ENCODE data around the gene MFAP4.

The MFAP4 gene

GRCh38 chr17:19399750-19400450 lies 12.9 kb upstream of the MFAP4 start:
- TF ChIP-seq REST (IDR thresholded peaks at IDR 0.05; ENCODE audit: insufficient replicate concordance, low read depth) (no peak), GABPA (IDR thresholded peaks at IDR 0.05; ENCODE audit: low read depth) (no peak), POLR2AphosphoS5 (IDR thresholded peaks at IDR 0.05; ENCODE audit: low read depth) (no peak), CTCF (IDR thresholded peaks at IDR 0.05; ENCODE audit: insufficient read depth, low read length) (no peak), SPI1 (IDR thresholded peaks at IDR 0.05; ENCODE audit: borderline replicate concordance, low read depth) (no peak)
- no peak overlapping the region for H3K4me3 ChIP-seq (replicated peaks; ENCODE audit: insufficient read depth, low read length)
- no peaks in the 10 kb centered on the region for H3K27me3 ChIP-seq (ENCODE audit: insufficient read depth, poor library complexity, severe bottlenecking)
- H3K27ac ChIP-seq (replicated peaks), result no peak overlapping the region
- no peak for DNase-seq (ENCODE audit: low read depth in 1 of 2, low spot score in 1 of 2)

- Histone ChIP-seq H3K4me3 (replicated peaks; ENCODE audit: insufficient read depth, low read length) (no peak overlapping the region), H3K27me3 (ENCODE audit: insufficient read depth, poor library complexity, severe bottlenecking) (no peaks in the 10 kb centered on the region), H3K27ac (replicated peaks) (peak overlapping the region; percentile 48)
- no peak for TF ChIP-seq GABPA (IDR thresholded peaks at IDR 0.05; ENCODE audit: low read depth)
- TF ChIP-seq SPI1 (IDR thresholded peaks at IDR 0.05; ENCODE audit: borderline replicate concordance, low read depth), result no peak
- TF ChIP-seq POLR2AphosphoS5 (IDR thresholded peaks at IDR 0.05; ENCODE audit: low read depth), result no peak
- no peak for TF ChIP-seq CTCF (IDR thresholded peaks at IDR 0.05; ENCODE audit: insufficient read depth, low read length)
- no peak for TF ChIP-seq REST (IDR thresholded peaks at IDR 0.05; ENCODE audit: insufficient replicate concordance, low read depth)
- peak in 1 of 2 experiments; percentile 39 for DNase-seq (ENCODE audit: low read depth in 1 of 2, low spot score in 1 of 2)
These were observed 11.6 kb upstream of the MFAP4 start for GRCh38 chr17:19398301-19399181.

- Histone ChIP-seq H3K27ac (replicated peaks) (no peak overlapping the region), H3K4me3 (replicated peaks; ENCODE audit: insufficient read depth, low read length) (no peak overlapping the region), H3K27me3 (ENCODE audit: insufficient read depth, poor library complexity, severe bottlenecking) (no peaks in the 10 kb centered on the region)
- no peak for DNase-seq (ENCODE audit: low read depth in 1 of 2, low spot score in 1 of 2)
- TF ChIP-seq CTCF (IDR thresholded peaks at IDR 0.05; ENCODE audit: insufficient read depth, low read length), result no peak
- TF ChIP-seq POLR2AphosphoS5 (IDR thresholded peaks at IDR 0.05; ENCODE audit: low read depth), result no peak
- TF ChIP-seq GABPA (IDR thresholded peaks at IDR 0.05; ENCODE audit: low read depth), result no peak
- TF ChIP-seq SPI1 (IDR thresholded peaks at IDR 0.05; ENCODE audit: borderline replicate concordance, low read depth), result no peak
These were observed 10.6 kb upstream of the MFAP4 start for GRCh38 chr17:19397556-19398041.
